Ishikawa (cell line): Measurements from ENCODE around the gene COL4A2.

Experiments used
- CEBPB ChIP-seq: IDR thresholded peaks from 2 replicates; pipeline ENCODE4 v1.6.1; 2012
- CREB1 ChIP-seq: IDR thresholded peaks from 2 replicates; pipeline ENCODE4 v1.6.1; 2012; ENCODE audit warnings: low read depth
- EGR1 ChIP-seq: IDR thresholded peaks from 2 replicates; pipeline ENCODE4 v1.6.1; 2012
- EP300 ChIP-seq: IDR thresholded peaks from 2 replicates; pipeline ENCODE4 v1.6.1; 2012; ENCODE audit warnings: borderline replicate concordance
- FOXM1 ChIP-seq: IDR thresholded peaks from 2 replicates; pipeline ENCODE4 v1.6.1; 2012; ENCODE audit warnings: low read depth, borderline replicate concordance
- MAX ChIP-seq: IDR thresholded peaks from 2 replicates; pipeline ENCODE4 v1.6.1; 2012
- NFIC ChIP-seq: IDR thresholded peaks from 2 replicates; pipeline ENCODE4 v1.6.1; 2012
- RAD21 ChIP-seq: IDR thresholded peaks from 2 replicates; pipeline ENCODE4 v1.6.1; 2012; ENCODE audit warnings: low read depth
- REST ChIP-seq: IDR thresholded peaks from 2 replicates; pipeline ENCODE4 v1.6.1; 2012; ENCODE audit warnings: low read depth, mild to moderate bottlenecking
- TAF1 ChIP-seq: IDR thresholded peaks from 2 replicates; pipeline ENCODE4 v1.6.1; 2012; ENCODE audit warnings: low read depth, mild to moderate bottlenecking
- TCF12 ChIP-seq: IDR thresholded peaks from 2 replicates; pipeline ENCODE4 v1.6.1; 2012; ENCODE audit warnings: low read depth
- TEAD4 ChIP-seq: IDR thresholded peaks from 2 replicates; pipeline ENCODE4 v1.6.1; 2012
- USF1 ChIP-seq: IDR thresholded peaks from 2 replicates; pipeline ENCODE4 v1.6.1; 2012
- YY1 ChIP-seq: IDR thresholded peaks from 2 replicates; pipeline ENCODE4 v1.6.1; 2012; ENCODE audit warnings: low read depth
- ZBTB7A ChIP-seq: IDR thresholded peaks from 2 replicates; pipeline ENCODE4 v1.6.1; 2012; ENCODE audit warnings: low read depth

The COL4A2 gene

GRCh38 chr13:110374431-110375370 is 67.6 kb downstream of the COL4A2 start:
- TF ChIP-seq FOXM1 (no peak), USF1 (no peak), TAF1 (no peak), TEAD4 (no peak), CEBPB (no peak), NFIC (no peak), YY1 (no peak), EP300 (no peak), REST (no peak), CREB1 (no peak), MAX (no peak), TCF12 (no peak)

GRCh38 chr13:110376120-110376519 is 69.0 kb downstream of the COL4A2 start:
- TF ChIP-seq REST, result no peak
- no peak for TF ChIP-seq FOXM1
- no peak for TF ChIP-seq EP300
- no peak for TF ChIP-seq MAX

- TF ChIP-seq MAX, result no peak
- TF ChIP-seq USF1, result no peak
- TF ChIP-seq EP300, result no peak
- TF ChIP-seq NFIC, result no peak
- no peak for TF ChIP-seq CEBPB
- TF ChIP-seq TCF12, result no peak
- no peak for TF ChIP-seq TAF1
- TF ChIP-seq CREB1, result no peak
- TF ChIP-seq TEAD4, result no peak
- TF ChIP-seq ZBTB7A, result no peak
- TF ChIP-seq EGR1, result no peak
- TF ChIP-seq YY1, result no peak
- no peak for TF ChIP-seq RAD21
- TF ChIP-seq REST, result no peak
- TF ChIP-seq FOXM1, result no peak
These were observed 70.2 kb downstream of the COL4A2 start for GRCh38 chr13:110377178-110377825.

GRCh38 chr13:110377826-110378201 is 70.7 kb downstream of the COL4A2 start:
- TF ChIP-seq MAX (no peak), USF1 (no peak), TAF1 (no peak)
